ENCODE data around the gene SUSD6. TPM values are rescaled to one million over a fixed set of nuclear protein-coding genes. Genes with fewer than 3 reads are reported as not detected.

Gene SUSD6
- total RNA-seq, 1 experiment from 2014 or later, result 3.7 TPM

DNA sequence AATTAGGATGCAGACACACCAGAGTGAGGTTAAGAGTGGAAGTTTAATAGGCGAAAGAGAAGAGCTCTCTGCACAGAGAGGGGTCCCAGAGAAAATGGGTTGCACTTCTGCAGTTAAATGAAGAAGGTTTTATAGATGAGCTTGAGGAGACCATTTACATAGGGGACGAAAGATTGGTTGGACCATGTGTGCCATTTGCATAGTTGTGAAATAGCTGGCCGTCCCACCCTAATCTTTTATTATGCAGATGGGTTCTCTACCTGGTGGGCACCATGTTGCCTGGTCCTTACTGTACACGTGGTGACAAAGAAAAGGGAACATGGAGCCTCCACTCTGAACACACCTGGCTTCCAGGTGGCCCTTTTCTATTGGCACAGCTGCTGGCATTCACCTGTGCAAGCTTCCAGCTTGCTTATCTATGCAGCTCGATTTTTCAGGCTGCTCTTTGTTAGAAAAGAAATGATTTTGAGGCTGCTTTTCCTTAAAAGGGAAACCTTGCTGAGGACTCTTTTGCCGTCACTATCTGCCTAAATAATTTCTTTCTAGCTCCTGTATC is 88.4 kb downstream of the SUSD6 start:
- peaks cover 12% of the 10 kb centered on the region; the same call in 1 of the 2 replicates for H3K4me1 ChIP-seq (ENCODE audit: insufficient read depth, low read length)
- H3K4me1 Mint-ChIP-seq, result peaks cover 62 to 68% of the 10 kb centered on the region in 2 experiments

More for the DNA sequence above, 88.4 kb downstream of the SUSD6 start:
- Histone ChIP-seq H3K79me1 (ENCODE audit: insufficient read depth, low read depth, low read length, poor library complexity, severe bottlenecking) (no peaks in the 10 kb centered on the region), H3K9ac (ENCODE audit: extremely low read depth, insufficient read length, low read length) (no peak overlapping the region), H3K14ac (ENCODE audit: insufficient read depth, low read length) (no peak overlapping the region), H2BK120ac (ENCODE audit: low read depth, low read length, poor library complexity, severe bottlenecking) (no peak overlapping the region), H3K23me2 (ENCODE audit: insufficient read length, low read depth, low read length, poor library complexity, severe bottlenecking) (no peaks in the 10 kb centered on the region), H4K8ac (replicated peaks; ENCODE audit: insufficient read length, low read depth, low read length) (no peak overlapping the region), H2AK5ac (ENCODE audit: insufficient read length, low read length) (no peak overlapping the region), H3K4ac (ENCODE audit: low read depth, low read length) (no peak overlapping the region), H3K23ac (ENCODE audit: insufficient read length, low read depth, low read length) (no peak overlapping the region), H2BK15ac (ENCODE audit: low read depth, low read length) (no peak overlapping the region), H2AFZ (ENCODE audit: low read length) (no peak overlapping the region), H3K4me2 (ENCODE audit: insufficient read depth, insufficient read length, low read length) (no peak overlapping the region), H3T11ph (ENCODE audit: low read length) (no peak overlapping the region), H4K91ac (ENCODE audit: insufficient read length, low read depth, low read length) (no peak overlapping the region), H3K27ac (ENCODE audit: insufficient read length, low read depth, low read length) (no peak overlapping the region), H2BK12ac (ENCODE audit: insufficient read length, low read depth, low read length) (no peak overlapping the region), H3K27me3 (ENCODE audit: insufficient read depth, low read length) (no peaks in the 10 kb centered on the region), H3K9me3 (ENCODE audit: control insufficient read depth, low read depth, low read length) (no peaks in the 10 kb centered on the region), H3K56ac (ENCODE audit: insufficient read length, low read depth, low read length) (no peak overlapping the region), H2BK20ac (ENCODE audit: low read depth, low read length, poor library complexity, severe bottlenecking) (no peak overlapping the region), H3K79me2 (ENCODE audit: insufficient read depth, low read length) (no peaks in the 10 kb centered on the region), H4K20me1 (ENCODE audit: control insufficient read depth, insufficient read depth, insufficient read length) (no peaks in the 10 kb centered on the region), H4K5ac (ENCODE audit: insufficient read length, low read depth, low read length) (no peak overlapping the region), H3K18ac (ENCODE audit: insufficient read length, low read depth, low read length) (no peak overlapping the region), H2BK5ac (ENCODE audit: insufficient read length, low read length) (no peak overlapping the region)
- H3K4me3 Mint-ChIP-seq, result no peak overlapping the region
- H3K9me3 Mint-ChIP-seq, result no peaks in the 10 kb centered on the region
- no CpG with 5 or more reads among the region's 6 CpGs for WGBS (ENCODE audit: extremely low coverage, insufficient read length, low lambda C conversion rate)
- H3K27me3 Mint-ChIP-seq (ENCODE audit: low read depth), result no peaks in the 10 kb centered on the region
- TF ChIP-seq, protein P1, sequence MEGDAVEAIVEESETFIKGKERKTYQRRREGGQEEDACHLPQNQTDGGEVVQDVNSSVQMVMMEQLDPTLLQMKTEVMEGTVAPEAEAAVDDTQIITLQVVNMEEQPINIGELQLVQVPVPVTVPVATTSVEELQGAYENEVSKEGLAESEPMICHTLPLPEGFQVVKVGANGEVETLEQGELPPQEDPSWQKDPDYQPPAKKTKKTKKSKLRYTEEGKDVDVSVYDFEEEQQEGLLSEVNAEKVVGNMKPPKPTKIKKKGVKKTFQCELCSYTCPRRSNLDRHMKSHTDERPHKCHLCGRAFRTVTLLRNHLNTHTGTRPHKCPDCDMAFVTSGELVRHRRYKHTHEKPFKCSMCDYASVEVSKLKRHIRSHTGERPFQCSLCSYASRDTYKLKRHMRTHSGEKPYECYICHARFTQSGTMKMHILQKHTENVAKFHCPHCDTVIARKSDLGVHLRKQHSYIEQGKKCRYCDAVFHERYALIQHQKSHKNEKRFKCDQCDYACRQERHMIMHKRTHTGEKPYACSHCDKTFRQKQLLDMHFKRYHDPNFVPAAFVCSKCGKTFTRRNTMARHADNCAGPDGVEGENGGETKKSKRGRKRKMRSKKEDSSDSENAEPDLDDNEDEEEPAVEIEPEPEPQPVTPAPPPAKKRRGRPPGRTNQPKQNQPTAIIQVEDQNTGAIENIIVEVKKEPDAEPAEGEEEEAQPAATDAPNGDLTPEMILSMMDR (conservative IDR thresholded peaks at IDR 0.05), result no peak
- no peak overlapping the region; a peak in 1 of 7 replicates for H3K27ac Mint-ChIP-seq
- DNase-seq, result no peak
- H3K36me3 Mint-ChIP-seq (ENCODE audit: insufficient read depth in 1 of 3, low read depth in 3 of 3), result no peaks in the 10 kb centered on the region
